GM19452 (cell line): ENCODE data around the gene TBX4.
"Not testable (repeated sequence)": the region's sequence is repeated elsewhere in the genome, so short reads cannot be mapped to it uniquely, and the experiment has no call there.

Experiments
- ATAC-seq: cut with Tn5 transposase; IDR thresholded peaks from one replicate; pipeline ENCODE4 v1.9.1; 2021; ENCODE audit not compliant: unreplicated experiment

Gene TBX4

DNA sequence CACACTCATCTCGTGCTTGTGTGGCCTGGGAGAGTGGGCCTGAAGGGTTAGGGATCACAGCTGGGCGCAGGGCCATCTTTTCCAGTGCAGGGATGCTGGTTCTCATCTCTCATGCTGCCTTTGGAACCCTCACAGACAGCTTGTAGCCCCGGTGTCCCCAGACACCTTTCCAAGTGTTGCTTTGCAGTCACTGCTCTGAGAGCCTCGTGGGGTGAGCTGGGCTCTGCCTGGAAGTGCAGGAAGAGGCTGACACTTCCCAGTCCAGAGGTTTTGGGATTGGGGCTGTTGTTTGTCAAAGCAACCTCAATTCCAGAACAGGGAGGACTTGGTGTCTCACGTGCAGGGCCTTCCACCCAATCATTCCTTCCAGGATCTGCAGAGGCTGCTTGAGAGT lies 28.2 kb downstream of the TBX4 start:
- ATAC-seq = no peak

DNA sequence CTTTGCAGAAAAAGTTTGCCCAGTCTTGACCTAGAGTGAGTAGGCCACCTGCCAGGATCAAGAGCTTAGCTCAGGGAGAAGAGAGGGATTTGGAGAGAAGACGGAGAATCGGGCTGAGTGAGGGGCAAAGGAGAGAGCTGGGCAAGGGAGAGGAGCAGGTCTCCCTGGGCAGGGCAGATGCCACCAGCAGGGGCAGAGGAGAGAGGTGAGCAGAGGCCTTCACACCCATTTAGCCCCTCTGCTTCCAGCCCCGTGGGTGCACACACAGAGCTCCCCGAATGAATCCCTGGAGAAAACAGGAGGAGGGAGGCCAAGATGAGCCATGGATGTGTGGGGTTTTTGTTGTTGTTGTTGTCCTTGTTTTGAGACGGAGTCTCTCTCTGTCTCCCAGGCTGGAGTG lies 29.2 kb downstream of the TBX4 start:
- no peak for ATAC-seq

- ATAC-seq = no peak
These were observed 30.2 kb downstream of the TBX4 start for GRCh38 chr17:61482467-61482866.

- ATAC-seq = no peak
These were observed 31.5 kb downstream of the TBX4 start for GRCh38 chr17:61483778-61484116.

DNA sequence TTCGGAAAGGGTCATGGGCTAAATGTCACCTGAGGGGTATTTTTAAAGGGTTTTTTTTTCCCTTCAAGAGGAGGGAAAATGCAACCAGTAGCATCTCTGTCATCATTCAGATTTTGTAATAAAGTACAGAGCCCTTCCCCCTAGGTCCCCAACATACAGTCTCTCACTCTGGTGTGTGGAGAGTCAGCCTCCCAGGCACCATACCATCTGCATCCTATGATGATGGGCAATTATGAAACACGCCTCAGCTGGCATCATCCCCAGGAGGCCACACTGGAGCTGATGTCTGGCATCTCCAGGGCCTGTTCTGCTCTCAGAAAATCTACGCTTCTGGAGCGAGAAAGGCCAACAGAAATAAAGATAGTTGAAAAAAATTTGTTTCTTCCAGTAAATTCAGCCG lies 32.0 kb downstream of the TBX4 start:
- no peak for ATAC-seq

DNA sequence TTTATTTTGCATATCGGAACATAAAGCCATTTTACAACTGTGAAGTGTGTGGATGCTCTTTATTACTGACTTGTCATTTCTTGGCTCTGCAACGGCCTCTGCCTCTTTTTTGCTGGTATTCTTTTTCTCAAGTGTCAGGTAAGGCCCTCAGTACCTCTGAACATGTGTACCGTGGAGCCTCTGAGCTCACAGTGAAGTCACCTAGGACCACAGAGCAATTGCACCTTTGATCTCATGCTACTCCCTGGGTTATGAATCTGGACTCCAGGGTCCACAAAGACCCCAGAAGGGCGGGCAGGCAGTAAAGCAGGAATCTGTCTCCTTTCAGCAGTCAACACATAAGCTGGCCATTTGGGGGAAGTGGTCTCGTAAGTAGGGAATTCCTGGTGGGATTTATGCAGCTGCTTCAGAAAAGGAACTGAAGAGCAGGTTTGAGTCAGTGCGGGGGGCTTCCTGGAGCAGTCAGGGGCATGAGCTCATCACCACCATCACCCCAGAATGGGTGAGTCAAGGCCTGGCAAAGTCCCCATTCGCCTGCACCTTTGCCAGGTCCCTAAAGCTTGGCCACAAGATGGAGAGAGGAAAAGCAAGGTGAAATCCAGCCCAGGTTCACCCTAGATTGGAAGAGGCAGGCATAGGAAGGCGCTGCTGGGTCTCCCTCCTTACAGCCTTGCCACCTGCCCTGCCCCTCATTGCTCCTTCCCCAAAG lies 33.0 kb downstream of the TBX4 start:
- ATAC-seq = no peak

- ATAC-seq = no peak
These were observed 34.2 kb downstream of the TBX4 start for GRCh38 chr17:61486135-61487120.

DNA sequence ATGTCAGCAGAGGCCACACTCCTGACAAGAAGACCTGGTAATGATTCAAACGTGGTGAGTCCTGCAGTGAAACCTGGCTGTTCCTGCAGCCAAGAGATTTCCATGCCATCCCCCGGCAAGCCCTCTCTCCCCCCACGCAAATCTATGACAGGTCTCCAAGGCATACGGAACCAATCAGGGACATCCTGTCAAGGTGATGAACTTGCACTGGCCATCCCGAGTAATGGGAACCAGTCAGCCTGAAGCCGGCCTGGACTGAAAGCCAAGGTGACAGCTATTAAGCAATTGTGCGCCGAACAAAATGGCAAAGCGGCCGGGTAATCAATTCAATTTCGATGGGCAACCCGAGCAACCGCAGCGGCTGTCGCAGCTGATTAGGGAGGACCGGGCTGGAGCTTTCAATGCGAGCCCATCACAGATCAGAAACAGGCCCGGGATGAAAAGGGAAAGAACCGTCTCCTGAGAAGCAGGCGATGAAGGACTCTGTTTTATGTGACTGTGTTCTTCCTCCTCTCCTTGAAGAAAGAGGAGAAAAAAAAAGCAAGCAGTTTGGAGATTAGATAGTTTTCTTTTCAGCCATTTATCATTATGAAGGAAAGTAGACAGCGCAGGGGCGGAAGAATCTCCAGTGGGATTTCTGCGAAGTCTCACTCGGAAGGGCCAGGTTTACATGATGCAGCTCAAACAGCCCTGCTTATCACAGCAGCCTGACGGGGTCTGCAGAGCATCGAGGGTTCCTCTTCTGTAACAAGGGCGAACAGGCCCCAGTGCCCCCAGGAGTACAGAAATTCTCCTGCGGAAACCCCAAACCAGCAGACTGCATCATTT lies 35.2 kb downstream of the TBX4 start:
- no peak for ATAC-seq

DNA sequence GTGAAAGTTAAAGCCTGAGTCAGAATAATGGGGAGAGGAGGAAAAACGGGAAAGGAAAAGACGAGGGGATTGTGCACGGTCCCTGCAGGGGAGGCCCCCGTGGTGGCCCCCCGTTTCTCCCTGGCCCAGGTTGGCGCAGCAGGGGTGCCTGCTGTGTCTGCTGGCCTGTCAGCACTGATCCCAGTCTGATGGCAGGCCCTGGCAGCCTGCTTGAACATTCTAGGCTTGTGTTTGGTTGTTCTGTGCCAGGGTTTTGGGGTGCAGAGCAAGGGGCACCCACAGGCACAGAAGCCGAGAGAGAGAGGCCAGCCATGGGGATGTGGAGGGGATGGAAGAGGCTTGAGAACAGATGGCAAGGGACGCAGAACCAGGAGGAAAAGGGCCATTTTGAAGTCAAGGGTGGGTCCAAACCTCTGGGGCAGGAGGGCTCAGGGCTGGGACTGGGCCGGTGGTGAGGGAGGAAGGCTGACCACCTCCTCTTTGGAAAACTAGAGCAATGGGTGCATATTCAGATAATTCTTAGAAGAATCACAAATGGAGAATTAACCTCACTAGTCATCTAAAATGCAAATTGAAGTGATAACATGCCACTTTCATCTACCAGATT lies 35.9 kb downstream of the TBX4 start:
- ATAC-seq = no peak

DNA sequence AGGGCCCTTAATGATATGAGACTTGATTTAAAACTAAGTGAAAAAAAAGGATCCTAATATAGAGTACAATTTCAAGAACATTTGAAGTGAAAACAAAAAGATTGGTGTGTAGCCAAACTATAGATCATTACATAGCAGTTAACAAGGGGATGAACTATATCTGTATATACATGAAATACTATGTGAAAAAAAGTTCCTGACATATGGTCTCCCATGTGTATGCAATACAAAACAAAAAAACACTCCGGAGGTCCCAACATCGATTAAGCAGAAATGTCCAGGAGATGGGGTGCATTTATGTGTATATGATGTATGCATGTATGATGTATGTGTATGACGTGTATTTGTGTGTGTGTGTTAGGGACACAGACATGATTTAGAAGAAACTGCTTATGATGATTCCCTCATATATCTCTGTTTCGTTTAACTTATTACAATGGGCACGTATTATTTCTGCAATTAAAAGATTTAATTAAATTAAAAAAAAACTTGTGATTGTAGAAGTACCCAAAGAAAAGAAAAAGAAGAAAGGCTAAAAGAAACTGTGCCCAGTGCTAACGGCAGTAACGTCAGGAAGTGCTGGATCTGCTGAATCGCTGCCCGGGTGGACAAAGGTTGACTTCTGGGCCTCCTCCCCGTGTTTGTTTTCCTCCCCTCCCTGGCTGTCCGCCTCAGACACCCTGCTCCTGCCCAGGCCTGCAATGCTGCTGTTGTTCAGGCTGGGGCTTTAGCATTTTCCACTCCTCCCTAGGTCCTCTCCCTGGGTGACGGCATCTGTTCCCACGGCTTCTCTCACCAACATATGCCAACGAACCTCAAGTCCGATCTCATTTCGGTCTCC lies 36.9 kb downstream of the TBX4 start:
- ATAC-seq = no peak

DNA sequence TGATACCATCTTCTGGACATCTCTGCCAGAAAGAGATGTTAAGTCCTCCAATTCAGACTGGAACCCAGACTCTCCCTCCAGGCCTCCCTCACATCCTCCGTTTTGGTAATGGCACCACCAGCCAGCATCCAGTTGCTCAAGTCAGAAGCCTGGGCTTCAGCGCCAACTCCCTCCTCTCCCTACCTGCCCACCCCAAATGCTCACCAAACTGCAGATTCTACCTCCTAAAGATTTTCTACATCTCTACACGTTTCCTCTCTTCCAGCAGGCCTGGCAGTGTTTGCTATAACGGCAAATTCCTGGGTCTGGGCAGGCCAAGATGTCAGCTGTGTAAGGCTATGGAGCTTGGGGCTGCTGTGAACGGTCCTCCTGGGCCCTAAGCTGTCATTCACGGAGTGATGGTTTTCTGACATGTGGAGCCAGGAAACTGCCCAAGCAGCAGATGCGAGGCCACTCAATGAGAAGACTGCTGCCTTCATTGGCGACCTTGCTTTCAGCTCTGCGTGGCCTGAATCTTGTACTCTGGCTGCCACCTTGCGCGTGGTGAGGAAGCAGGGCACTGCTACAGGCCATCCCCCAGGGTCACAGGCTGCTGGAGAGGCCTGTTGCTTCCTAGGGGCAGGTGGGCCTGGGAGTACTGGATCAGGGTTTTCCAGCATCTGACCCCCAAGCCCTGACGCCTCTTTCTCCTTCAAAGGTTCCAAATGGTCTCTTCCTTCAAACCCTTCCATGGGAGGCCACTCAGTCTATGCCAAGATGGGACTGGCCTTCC lies 37.7 kb downstream of the TBX4 start:
- ATAC-seq = no peak

DNA sequence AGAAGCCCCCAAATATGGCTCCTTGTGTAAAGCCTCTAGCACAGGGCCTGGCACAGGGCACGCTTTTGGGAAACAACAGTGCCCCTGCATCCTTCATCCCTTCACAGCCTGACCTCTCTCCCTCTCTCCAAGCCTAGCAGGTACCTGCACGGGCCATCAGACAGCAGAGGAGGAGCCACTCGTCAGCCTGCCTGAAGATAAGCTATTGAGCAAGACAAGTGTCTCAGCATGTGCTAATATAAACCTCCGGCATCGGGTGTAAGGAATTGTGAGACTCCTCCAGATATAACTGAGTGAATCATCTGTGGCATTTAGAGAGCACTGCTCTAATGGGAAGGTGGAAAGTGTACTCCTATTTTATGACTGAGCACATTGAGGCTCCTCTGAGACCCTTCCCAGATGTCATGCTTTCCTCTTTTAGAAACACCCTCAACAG lies 38.3 kb downstream of the TBX4 start:
- no peak for ATAC-seq

- no peak for ATAC-seq
These were observed 39.8 kb downstream of the TBX4 start for GRCh38 chr17:61491981-61492380.

DNA sequence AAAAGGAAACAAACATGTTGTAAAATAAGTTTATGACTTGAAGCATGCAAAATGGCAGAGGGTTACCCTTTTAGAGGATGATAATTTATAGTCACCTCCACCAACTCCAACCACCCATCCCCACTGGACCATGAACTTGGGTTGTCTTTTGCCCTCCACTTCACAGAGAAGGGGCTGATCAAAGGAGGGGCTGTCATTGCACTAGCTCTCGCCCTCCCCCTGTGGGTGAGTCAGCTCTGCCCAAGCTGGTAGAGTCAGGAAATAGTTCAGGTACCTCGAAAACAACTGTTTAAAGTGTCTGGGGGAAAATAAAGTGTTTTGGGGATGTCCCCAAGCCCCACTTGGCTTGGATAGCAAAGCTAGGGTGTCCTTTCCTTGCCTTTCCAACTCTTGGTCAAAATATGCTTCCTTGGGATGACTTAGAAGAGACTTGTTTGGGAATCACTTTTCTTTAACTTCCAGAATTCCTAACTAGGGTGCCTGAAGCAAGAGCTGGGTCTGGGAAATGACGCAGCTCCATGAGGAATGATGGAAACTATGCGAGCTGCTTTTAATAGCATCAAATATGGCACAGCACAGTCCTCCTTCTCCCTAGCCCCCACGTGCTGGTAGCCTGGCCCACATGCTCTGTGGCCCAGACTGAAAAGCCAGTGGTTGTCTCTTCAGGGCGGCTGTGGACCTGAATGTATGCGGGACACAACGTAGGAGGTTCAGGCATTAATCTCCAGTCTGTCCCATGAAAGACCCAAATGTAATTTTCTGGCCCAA lies 40.7 kb downstream of the TBX4 start:
- no peak for ATAC-seq

DNA sequence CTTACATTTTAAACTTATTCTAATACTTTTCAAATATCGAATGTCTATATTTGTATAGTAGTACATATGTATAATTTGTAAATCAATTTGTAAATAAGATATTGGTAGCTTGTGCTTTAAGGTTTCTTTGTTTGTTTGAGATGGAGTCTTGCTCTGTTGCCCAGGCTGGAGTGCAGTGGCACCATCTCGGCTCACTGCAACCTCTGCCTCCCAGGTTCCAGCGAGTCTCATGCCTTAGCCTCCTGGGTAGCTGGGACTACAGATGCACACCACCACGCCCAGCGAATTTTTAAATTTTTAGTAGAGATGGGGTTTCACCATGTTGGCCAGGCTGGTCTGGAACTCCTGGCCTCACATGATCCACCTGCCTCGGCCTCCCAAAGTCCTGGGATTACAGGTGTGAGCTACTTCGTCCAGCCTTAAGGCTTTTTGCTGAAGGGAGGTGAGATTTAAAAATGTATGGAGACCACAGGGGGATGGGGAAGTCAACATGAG lies 41.7 kb downstream of the TBX4 start:
- not testable (repeated sequence) for ATAC-seq

GRCh38 chr17:61494325-61495160 lies 42.3 kb downstream of the TBX4 start:
- no peak for ATAC-seq

DNA sequence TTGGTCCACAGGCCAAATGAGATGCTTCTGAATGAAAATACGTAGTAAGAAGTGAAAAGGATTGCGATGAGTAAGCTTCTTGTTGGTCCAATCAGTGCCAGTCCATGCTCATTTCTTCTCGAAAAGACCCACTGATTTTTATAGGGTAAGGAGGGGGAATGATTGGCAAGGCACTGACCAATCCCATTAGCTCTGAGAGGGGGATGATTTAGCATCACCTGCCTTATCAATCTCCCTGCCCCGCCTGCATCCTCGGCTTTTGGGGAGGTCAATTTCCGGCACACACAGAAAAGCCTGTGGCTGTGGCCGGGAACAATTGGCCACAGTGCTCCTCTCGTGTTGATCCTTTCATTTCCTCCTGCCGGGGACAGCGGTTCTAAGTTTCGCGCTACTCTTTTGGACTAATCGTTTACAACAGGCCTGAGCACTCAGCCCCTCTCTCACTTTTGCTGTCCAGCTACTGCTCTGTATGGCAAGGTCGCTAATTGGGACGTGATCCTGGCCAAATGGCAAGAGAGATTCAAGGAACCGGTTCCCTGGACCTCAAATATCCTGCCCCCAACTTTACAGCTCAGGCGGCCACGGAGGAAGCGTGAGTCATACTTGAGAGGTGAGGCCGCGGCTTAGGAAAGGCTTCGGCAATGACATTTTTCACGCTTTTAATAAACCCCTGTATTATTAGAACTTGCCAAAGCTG lies 43.1 kb downstream of the TBX4 start:
- no peak for ATAC-seq
